ENCODE results near the gene OVCH2.

Gene OVCH2

GRCh38 chr11:7645206-7645605 is 61.1 kb downstream of the OVCH2 start:
- H3K4me3 ChIP-seq (ENCODE audit: low read depth, low read length), result no peak overlapping the region
- TF ChIP-seq, protein P1, sequence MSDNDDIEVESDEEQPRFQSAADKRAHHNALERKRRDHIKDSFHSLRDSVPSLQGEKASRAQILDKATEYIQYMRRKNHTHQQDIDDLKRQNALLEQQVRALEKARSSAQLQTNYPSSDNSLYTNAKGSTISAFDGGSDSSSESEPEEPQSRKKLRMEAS (IDR thresholded peaks at IDR 0.05; ENCODE audit: low read depth, low read length), result no peak
- TF ChIP-seq POLR2A (IDR thresholded peaks at IDR 0.05; ENCODE audit: extremely low read depth, insufficient read length) (no peak), MYC (IDR thresholded peaks at IDR 0.05; ENCODE audit: low read depth, low read length) (no peak), CTCF (IDR thresholded peaks at IDR 0.05; ENCODE audit: low read depth, low read length) (no peak)
- DNase-seq (ENCODE audit: low read depth), result no peak

GRCh38 chr11:7643314-7643713 is 63.0 kb downstream of the OVCH2 start:
- DNase-seq (ENCODE audit: low read depth), result no peak
- TF ChIP-seq POLR2A (IDR thresholded peaks at IDR 0.05; ENCODE audit: extremely low read depth, insufficient read length) (no peak), MYC (IDR thresholded peaks at IDR 0.05; ENCODE audit: low read depth, low read length) (no peak), CTCF (IDR thresholded peaks at IDR 0.05; ENCODE audit: low read depth, low read length) (no peak)
- TF ChIP-seq, protein P1 (IDR thresholded peaks at IDR 0.05; ENCODE audit: low read depth, low read length), result no peak
- H3K4me3 ChIP-seq (ENCODE audit: low read depth, low read length), result no peak overlapping the region

GRCh38 chr11:7642747-7643146 is 63.5 kb downstream of the OVCH2 start:
- DNase-seq (ENCODE audit: low read depth), result no peak
- no peak for TF ChIP-seq CTCF (IDR thresholded peaks at IDR 0.05; ENCODE audit: low read depth, low read length)
- TF ChIP-seq, protein P1 (IDR thresholded peaks at IDR 0.05; ENCODE audit: low read depth, low read length), result no peak
- no peak for TF ChIP-seq POLR2A (IDR thresholded peaks at IDR 0.05; ENCODE audit: extremely low read depth, insufficient read length)
- TF ChIP-seq MYC (IDR thresholded peaks at IDR 0.05; ENCODE audit: low read depth, low read length), result no peak
- no peak overlapping the region for H3K4me3 ChIP-seq (ENCODE audit: low read depth, low read length)

DNA sequence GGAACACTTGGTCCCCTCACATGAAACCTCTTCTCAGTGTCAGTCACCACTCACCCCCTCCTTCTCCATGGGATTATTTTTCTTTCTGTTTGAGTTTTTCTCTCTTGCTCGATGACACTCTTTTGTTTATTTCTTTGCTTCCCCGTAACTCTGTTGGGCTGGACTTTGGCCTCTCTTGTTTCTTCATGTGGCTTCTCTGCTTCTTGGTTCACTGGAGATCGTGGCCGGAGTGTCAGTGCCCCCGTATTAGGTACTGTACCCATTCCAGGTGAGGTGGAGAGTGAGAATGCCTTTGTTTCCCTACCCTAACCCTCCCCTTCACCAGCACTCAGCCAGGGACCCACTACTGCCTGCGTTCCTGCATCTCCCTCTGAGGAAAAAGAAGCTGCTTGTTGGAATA is 65.5 kb downstream of the OVCH2 start:
- DNase-seq (ENCODE audit: low read depth), result no peak
- no peak for TF ChIP-seq POLR2A (IDR thresholded peaks at IDR 0.05; ENCODE audit: extremely low read depth, insufficient read length)
- TF ChIP-seq, protein P1 (IDR thresholded peaks at IDR 0.05; ENCODE audit: low read depth, low read length), result no peak
- TF ChIP-seq MYC (IDR thresholded peaks at IDR 0.05; ENCODE audit: low read depth, low read length), result no peak
- no peak for TF ChIP-seq CTCF (IDR thresholded peaks at IDR 0.05; ENCODE audit: low read depth, low read length)
- H3K4me3 ChIP-seq (ENCODE audit: low read depth, low read length), result no peak overlapping the region

DNA sequence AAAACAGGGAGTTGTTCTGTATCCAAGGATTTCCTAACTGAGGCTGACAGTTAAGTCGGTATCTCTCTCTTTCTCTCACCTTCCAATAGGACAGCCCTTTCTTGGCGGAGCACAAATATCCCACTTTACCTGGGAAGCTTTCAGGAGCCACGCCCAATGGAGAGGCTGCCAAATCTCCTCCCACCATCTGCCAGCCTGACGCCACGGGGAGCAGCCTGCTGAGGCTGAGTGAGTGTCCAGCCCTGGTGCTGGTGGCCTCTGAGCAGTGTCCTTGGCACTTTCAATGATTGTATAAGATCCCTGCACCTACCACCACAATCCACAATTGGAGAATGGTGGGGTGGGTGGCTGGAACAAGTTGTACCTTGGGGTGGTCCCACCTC is 66.6 kb downstream of the OVCH2 start:
- H3K4me3 ChIP-seq (ENCODE audit: low read depth, low read length), result no peak overlapping the region
- TF ChIP-seq, protein P1 (IDR thresholded peaks at IDR 0.05; ENCODE audit: low read depth, low read length), result no peak
- no peak for TF ChIP-seq CTCF (IDR thresholded peaks at IDR 0.05; ENCODE audit: low read depth, low read length)
- no peak for DNase-seq (ENCODE audit: low read depth)

All from NB4 (cell line).